H1 (cell line): Measurements from ENCODE around the gene OR12D2. TPM values are rescaled to one million over a fixed set of nuclear protein-coding genes. Genes with fewer than 3 reads are reported as not detected.

Experiments used
- HDAC2 ChIP-seq, 2 experiments: fragments of 300-600 bp in 1 of 2; sonication (generic) in 1 of 2; IDR thresholded peaks; 2 replicates each; pipeline ENCODE4 v1.6.1; 2011 to 2012; ENCODE audit warnings: low read depth in 2 of 2, low read length in 2 of 2, mild to moderate bottlenecking in 2 of 2, moderate library complexity in 2 of 2, borderline replicate concordance in 1 of 2, inconsistent platforms in 1 of 2
- polyA plus RNA-seq, 7 experiments: library from polyadenylated mRNA; depleted of rRNA in 3 of 7; stranded (reverse) in 5 of 7; unstranded in 2 of 7; fragments of >200 nt in 5 of 7; fragments of 200-250 nt in 2 of 7; gene quantifications; 1 replicate in 5 of 7; 2 replicates in 1 of 7; 4 replicates in 1 of 7; pipeline versions ENCODE4 v1.2.1 to v1.2.3, GENCODE V29; 2011 to 2013; ENCODE audit warnings: missing spikeins in 2 of 7, mixed read lengths in 2 of 7
- total RNA-seq: library from RNA; stranded (reverse); fragmentation: NEBNext Ultra II Directional; extraction: Animal tissue kit (Norgen Biotek cat#: 25700); gene quantifications from 2 replicates; pipeline ENCODE4 v1.2.1, GENCODE V29; 2021

OR12D2 gene
- total and polyA plus RNA-seq, 2 of the 8 experiments (the other 6 are each of a cell fraction or from before 2014, with no cell fraction given), result not detected

- TF ChIP-seq HDAC2 (IDR thresholded peaks at IDR 0.05; ENCODE audit: borderline replicate concordance in 1 of 2, low read depth in 2 of 2, low read length in 2 of 2), result no peak
Observed at GRCh38 chr6:29403801-29404200, 8.4 kb downstream of the OR12D2 start (continued).
